Liver (tissue), 2 donors: Measurements from ENCODE around the gene RTL3.

Experiments used
- GABPA ChIP-seq, 2 donors: IDR thresholded peaks in 1 of 2; conservative IDR thresholded peaks in 1 of 2; 2 replicates each; pipeline ENCODE4 v1.6.1; 2016; ENCODE audit warnings: antibody characterized with exemption in 2 of 2, mild to moderate bottlenecking in 1 of 2, moderate library complexity in 1 of 2
- SP1 ChIP-seq: IDR thresholded peaks from 2 replicates; pipeline ENCODE4 v1.6.1; 2018; ENCODE audit warnings: antibody characterized with exemption, mild to moderate bottlenecking
- TAF1 ChIP-seq: conservative IDR thresholded peaks from 2 replicates; pipeline ENCODE4 v1.6.1; 2016; ENCODE audit warnings: antibody characterized with exemption, mild to moderate bottlenecking
- donor health status: healthy.

GRCh38 chrX:78624426-78624825 lies 34.7 kb downstream of the RTL3 start:
- TF ChIP-seq SP1 (no peak), GABPA (IDR thresholded peaks at IDR 0.05 in 1 of 2, conservative IDR thresholded peaks at IDR 0.05 in 1 of 2) (no peak), TAF1 (no peak)
